IPS-NIHi7 (cell line): ENCODE results near the gene ZNF282.
A peak's percentile ranks its signal among the peaks of the same experiment; 100 is the strongest.
"Not testable (repeated sequence)": the region's sequence is repeated elsewhere in the genome, so short reads cannot be mapped to it uniquely, and the experiment has no call there.

Experiments used
- DNase-seq: peaks from one replicate; pipeline ENCODE4 v3.0.0; 2012; ENCODE audit warnings: mixed read lengths; ENCODE audit errors: extremely low spot score

Gene ZNF282

GRCh38 chr7:149255174-149255573, 59.8 kb downstream of the ZNF282 start:
- DNase-seq, result no peak

- DNase-seq, result no peak
Measured at GRCh38 chr7:149256568-149256967, 61.2 kb downstream of the ZNF282 start.

- no peak for DNase-seq
Measured at GRCh38 chr7:149257146-149257545, 61.8 kb downstream of the ZNF282 start.

GRCh38 chr7:149261316-149261828, 66.0 kb downstream of the ZNF282 start:
- DNase-seq, result no peak

GRCh38 chr7:149261829-149262617, 66.7 kb downstream of the ZNF282 start, which contains the start of gene ZNF783:
Gene ZNF783 (plus strand): TSS chr7:149262196. CDS start chr7:149262334, 138 bp downstream.
- peak; percentile 94 for DNase-seq

GRCh38 chr7:149266451-149266850, 71.1 kb downstream of the ZNF282 start:
- DNase-seq, result no peak

- no peak for DNase-seq
Measured at GRCh38 chr7:149267733-149268132, 72.4 kb downstream of the ZNF282 start.

- DNase-seq, result not testable (repeated sequence)
Measured at GRCh38 chr7:149274424-149274823, 79.1 kb downstream of the ZNF282 start.
